Glutamatergic neuron (in vitro differentiated cells): ENCODE data around the gene IFIT1. TPM values are rescaled to one million over a fixed set of nuclear protein-coding genes. Genes with fewer than 3 reads are reported as not detected.

Experiments
- DNase-seq: peaks from one replicate; pipeline ENCODE4 v3.0.0; 2022
- H3K27ac Mint-ChIP-seq: one replicate; pipeline ENCODE4 v1.8.0; 2020; ENCODE audit warnings: mild to moderate bottlenecking, mixed read lengths, inconsistent platforms; ENCODE audit not compliant: unreplicated experiment
- H3K27me3 Mint-ChIP-seq: one replicate; pipeline ENCODE4 v1.8.0; 2020; ENCODE audit warnings: mild to moderate bottlenecking, moderate library complexity, mixed read lengths, inconsistent platforms; ENCODE audit not compliant: unreplicated experiment
- H3K36me3 Mint-ChIP-seq: one replicate; pipeline ENCODE4 v1.8.0; 2020; ENCODE audit warnings: mild to moderate bottlenecking, mixed read lengths, inconsistent platforms; ENCODE audit not compliant: unreplicated experiment
- H3K4me1 Mint-ChIP-seq: one replicate; pipeline ENCODE4 v1.8.0; 2020; ENCODE audit warnings: mild to moderate bottlenecking, low read depth, mixed read lengths, inconsistent platforms; ENCODE audit not compliant: unreplicated experiment
- H3K4me3 Mint-ChIP-seq: one replicate; pipeline ENCODE4 v1.8.0; 2020; ENCODE audit warnings: mild to moderate bottlenecking, mixed read lengths, inconsistent platforms; ENCODE audit not compliant: unreplicated experiment
- H3K9me3 Mint-ChIP-seq: one replicate; pipeline ENCODE4 v1.8.0; 2020; ENCODE audit warnings: mild to moderate bottlenecking, moderate library complexity, mixed read lengths, inconsistent platforms; ENCODE audit not compliant: unreplicated experiment
- total RNA-seq: library from RNA; stranded (reverse); fragmentation: NEBNext Ultra II Directional; extraction: Animal tissue kit (Norgen Biotek cat#: 25700); gene quantifications from one replicate; pipeline ENCODE4 v1.2.1, GENCODE V29; 2021; ENCODE audit not compliant: unreplicated experiment
- TF ChIP-seq, protein P1 (sequence below): fragments of 200-600 bp; sonication (generic); IDR thresholded peaks from one replicate; pipeline ENCODE4 v1.5.0; 2021; ENCODE audit not compliant: partially characterized antibody, unreplicated experiment

IFIT1 gene
- total RNA-seq, 1 donor from 2014 or later, result not detected

DNA sequence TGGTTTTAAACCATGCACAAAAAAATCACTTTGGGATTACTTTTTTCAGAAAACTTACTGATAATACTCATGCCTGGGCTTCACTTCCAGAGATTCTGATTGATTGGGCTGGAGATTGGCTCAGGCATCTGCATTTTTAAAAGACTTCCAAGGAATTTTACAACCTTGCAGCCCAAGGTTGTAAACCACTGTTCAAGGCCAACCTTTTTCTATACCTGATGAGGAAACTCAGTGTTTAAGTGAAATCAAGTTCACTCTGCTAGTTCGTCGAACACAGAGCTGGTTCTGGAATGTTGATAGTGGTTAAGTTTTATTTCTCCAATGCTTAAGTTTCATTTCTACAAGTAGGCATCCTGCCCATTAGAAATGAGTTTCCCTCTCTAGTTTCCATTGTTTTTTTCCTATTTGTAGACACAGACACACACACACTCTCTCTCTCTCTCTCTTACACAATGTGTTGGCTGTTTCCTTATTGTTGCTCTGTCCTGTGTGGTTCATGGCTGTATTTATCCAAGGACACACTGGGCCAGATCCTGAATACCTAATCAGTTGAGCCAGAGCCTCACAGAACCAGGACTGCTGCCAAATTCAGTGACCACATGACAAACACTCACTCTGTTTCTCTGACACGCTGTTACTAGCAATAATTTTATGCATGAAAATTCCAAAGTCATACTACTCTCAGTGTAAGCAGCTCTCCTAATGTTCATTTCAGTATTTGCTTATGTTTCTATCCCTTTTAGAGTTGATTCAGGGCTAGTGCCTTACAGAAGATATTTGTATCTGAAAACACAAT, 18.3 kb upstream of the IFIT1 start:
- H3K9me3 Mint-ChIP-seq, result no peaks in the 10 kb centered on the region
- H3K27ac Mint-ChIP-seq, result no peak overlapping the region
- H3K27me3 Mint-ChIP-seq, result no peaks in the 10 kb centered on the region
- no peaks in the 10 kb centered on the region for H3K4me1 Mint-ChIP-seq
- TF ChIP-seq, protein P1, sequence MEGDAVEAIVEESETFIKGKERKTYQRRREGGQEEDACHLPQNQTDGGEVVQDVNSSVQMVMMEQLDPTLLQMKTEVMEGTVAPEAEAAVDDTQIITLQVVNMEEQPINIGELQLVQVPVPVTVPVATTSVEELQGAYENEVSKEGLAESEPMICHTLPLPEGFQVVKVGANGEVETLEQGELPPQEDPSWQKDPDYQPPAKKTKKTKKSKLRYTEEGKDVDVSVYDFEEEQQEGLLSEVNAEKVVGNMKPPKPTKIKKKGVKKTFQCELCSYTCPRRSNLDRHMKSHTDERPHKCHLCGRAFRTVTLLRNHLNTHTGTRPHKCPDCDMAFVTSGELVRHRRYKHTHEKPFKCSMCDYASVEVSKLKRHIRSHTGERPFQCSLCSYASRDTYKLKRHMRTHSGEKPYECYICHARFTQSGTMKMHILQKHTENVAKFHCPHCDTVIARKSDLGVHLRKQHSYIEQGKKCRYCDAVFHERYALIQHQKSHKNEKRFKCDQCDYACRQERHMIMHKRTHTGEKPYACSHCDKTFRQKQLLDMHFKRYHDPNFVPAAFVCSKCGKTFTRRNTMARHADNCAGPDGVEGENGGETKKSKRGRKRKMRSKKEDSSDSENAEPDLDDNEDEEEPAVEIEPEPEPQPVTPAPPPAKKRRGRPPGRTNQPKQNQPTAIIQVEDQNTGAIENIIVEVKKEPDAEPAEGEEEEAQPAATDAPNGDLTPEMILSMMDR, result no peak
- H3K36me3 Mint-ChIP-seq, result no peaks in the 10 kb centered on the region
- DNase-seq, result no peak
- H3K4me3 Mint-ChIP-seq, result no peak overlapping the region

DNA sequence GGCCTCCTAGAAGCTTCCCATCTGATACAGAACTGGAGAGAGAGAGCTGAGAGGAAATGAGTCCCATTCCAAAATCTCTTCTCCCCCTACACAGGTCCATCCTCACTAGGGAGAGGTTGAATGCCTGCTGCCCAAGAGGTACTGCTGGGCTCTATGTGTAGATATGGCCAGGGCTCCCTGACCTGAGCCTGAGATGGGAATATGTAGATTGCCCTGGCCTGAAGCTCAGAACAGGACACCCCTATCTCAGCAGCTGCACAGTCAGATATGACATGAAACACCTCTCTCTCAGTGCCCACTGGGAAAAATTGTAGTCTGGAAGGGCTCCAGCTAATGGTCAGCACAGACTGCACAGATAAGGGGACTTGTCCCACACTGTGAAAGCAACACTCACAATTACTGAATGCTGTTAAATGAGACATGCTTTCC, 17.7 kb upstream of the IFIT1 start:
- no peaks in the 10 kb centered on the region for H3K27me3 Mint-ChIP-seq
- no peaks in the 10 kb centered on the region for H3K4me1 Mint-ChIP-seq
- H3K4me3 Mint-ChIP-seq, result no peak overlapping the region
- no peaks in the 10 kb centered on the region for H3K9me3 Mint-ChIP-seq
- TF ChIP-seq, protein P1, result no peak
- DNase-seq, result no peak
- no peaks in the 10 kb centered on the region for H3K36me3 Mint-ChIP-seq
- no peak overlapping the region for H3K27ac Mint-ChIP-seq

DNA sequence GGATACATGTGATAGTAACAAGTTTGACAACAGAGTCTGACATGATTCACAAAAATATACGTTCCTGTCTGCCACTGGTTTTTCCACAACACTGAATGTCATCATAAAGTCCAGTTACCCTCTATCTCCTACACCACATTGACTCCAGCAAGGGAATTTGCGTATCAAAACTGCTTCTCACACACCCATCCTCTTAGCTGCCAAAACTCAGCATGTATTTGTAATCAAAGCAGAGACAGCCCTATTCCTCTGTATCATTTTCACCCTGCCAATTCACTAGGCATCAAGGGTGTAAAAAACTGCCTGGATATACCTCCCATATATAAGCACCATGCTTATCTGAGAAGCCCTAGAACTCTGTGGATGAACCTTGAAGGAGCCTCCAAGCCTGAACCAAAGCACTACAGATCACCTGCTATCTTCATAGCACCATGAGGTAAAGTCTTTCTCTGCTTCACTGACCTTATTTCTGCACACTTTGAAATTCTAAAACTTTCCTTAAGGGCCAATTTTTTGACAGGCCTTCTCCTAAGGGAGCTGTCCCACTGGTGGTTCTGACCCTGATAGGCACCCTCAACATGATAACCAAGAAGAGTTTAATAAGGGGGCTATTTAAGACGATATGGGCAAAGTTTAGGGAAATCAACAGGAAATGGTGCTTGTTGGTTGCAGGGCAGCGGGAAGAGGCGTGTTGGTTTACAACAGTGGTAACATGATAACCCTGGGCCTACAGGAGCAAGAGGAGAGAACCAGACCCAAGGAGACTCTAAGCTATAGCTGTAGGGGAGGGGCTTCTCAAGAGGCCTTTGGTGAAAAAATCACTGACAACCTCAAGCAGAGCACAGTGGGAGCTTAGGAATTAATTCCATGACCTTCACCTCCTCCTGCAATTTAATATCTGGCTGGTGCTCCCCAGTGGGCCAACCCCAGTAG, 14.5 kb upstream of the IFIT1 start, which contains the start of gene IFIT1B:
IFIT1B (plus strand) TSS at position 352 of the 933 bp plus-strand sequence; CDS start at position 432, 80 bp downstream.
- no peak within 1 kb of the TSS for H3K4me3 Mint-ChIP-seq
- H3K36me3 Mint-ChIP-seq, result no peaks in the 10 kb centered on the region
- H3K27me3 Mint-ChIP-seq, result no peaks in the 10 kb centered on the region
- DNase-seq, result no peak
- no peak within 1 kb of the TSS for H3K27ac Mint-ChIP-seq
- H3K4me1 Mint-ChIP-seq, result no peaks in the 10 kb centered on the region
- no peaks in the 10 kb centered on the region for H3K9me3 Mint-ChIP-seq
- TF ChIP-seq, protein P1, result no peak

DNA sequence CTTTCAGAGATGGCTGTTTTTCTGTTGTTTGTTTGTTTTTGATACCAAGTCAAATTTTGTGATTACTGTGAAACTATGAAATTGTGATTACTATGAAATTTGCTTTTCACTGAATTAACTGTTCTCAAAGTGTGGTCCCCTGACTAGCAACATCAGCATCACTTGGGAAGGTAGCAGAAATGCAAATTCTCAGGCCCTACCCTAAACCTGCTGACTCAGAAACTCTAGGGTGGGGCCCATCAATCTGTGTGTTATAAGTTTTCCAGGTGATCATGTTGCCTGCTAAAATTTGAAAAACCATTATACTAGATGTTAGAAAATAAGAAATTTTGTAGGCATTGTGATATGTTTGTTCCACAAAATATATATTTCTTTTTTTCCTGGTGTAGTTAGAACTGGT, 13.3 kb upstream of the IFIT1 start:
- Mint-ChIP-seq H3K9me3 (no peaks in the 10 kb centered on the region), H3K36me3 (no peaks in the 10 kb centered on the region), H3K4me3 (no peak overlapping the region), H3K4me1 (no peaks in the 10 kb centered on the region), H3K27me3 (no peaks in the 10 kb centered on the region), H3K27ac (no peak overlapping the region)
- TF ChIP-seq, protein P1, result no peak
- no peak for DNase-seq
